Stimulated activated CD8-positive, alpha-beta memory T cell treated with anti-CD3 and anti-CD28 coated beads, Interleukin-12 subunit alpha, Interleukin-12 subunit beta, amount 100 ng/mL, for 4 hours (primary cell): Measurements from ENCODE around the gene OGFOD2.
"Not testable (repeated sequence)": the region's sequence is repeated elsewhere in the genome, so short reads cannot be mapped to it uniquely, and the experiment has no call there.

Experiments
- DNase-seq: peaks from one replicate; pipeline ENCODE4 v3.0.0-alpha.2; 2020; ENCODE audit warnings: low read depth

Gene OGFOD2

GRCh38 chr12:123005081-123005626, 30.1 kb downstream of the OGFOD2 start:
- DNase-seq: no peak

GRCh38 chr12:123006977-123007376, 31.9 kb downstream of the OGFOD2 start:
- DNase-seq: no peak

GRCh38 chr12:123010110-123010509, 35.1 kb downstream of the OGFOD2 start:
- no peak for DNase-seq

- no peak for DNase-seq
These were observed 35.6 kb downstream of the OGFOD2 start for GRCh38 chr12:123010681-123011080.

GRCh38 chr12:123011701-123012100, 36.7 kb downstream of the OGFOD2 start:
- no peak for DNase-seq

- no peak for DNase-seq
These were observed 38.4 kb downstream of the OGFOD2 start for GRCh38 chr12:123013185-123014095.

GRCh38 chr12:123014473-123014872, 39.4 kb downstream of the OGFOD2 start:
- DNase-seq: not testable (repeated sequence)

GRCh38 chr12:123017753-123018152, 42.7 kb downstream of the OGFOD2 start:
- no peak for DNase-seq

- no peak for DNase-seq
These were observed 44.7 kb downstream of the OGFOD2 start for GRCh38 chr12:123019841-123020138.

GRCh38 chr12:123021688-123022604, 46.9 kb downstream of the OGFOD2 start:
- DNase-seq: no peak

GRCh38 chr12:123022846-123023245, 47.8 kb downstream of the OGFOD2 start:
- no peak for DNase-seq

- DNase-seq: no peak
These were observed 49.9 kb downstream of the OGFOD2 start for GRCh38 chr12:123024819-123025391.

GRCh38 chr12:123026094-123026853, 51.2 kb downstream of the OGFOD2 start:
- DNase-seq: no peak

GRCh38 chr12:123027726-123028445, 52.8 kb downstream of the OGFOD2 start:
- DNase-seq: no peak

- DNase-seq: no peak
These were observed 53.4 kb downstream of the OGFOD2 start for GRCh38 chr12:123028475-123028874.

- no peak for DNase-seq
These were observed 54.5 kb downstream of the OGFOD2 start for GRCh38 chr12:123029550-123029949.
